A549 (cell line): ENCODE measurements around the gene LLGL2. TPM values are rescaled to one million over a fixed set of nuclear protein-coding genes. Genes with fewer than 3 reads are reported as not detected.

Experiments used
- ATAC-seq, 2 experiments: fragments of 200-7000 bp in 1 of 2; fragments of >200 bp in 1 of 2; cut with Nextera tagmentation in 1 of 2; cut with Tn5 transposase in 1 of 2; 3 replicates each; pipeline versions ENCODE4 v1.8.0 to v1.9.1; 2018 to 2020; ENCODE audit warnings: mild to moderate bottlenecking in 1 of 2, moderate library complexity in 1 of 2
- CTCF ChIA-PET: fragments of 300-600 bp; sonication (Branson Sonifier 250); formaldehyde crosslinking; extraction: SDS; loops from one replicate; lab custom pipeline; 2021; ENCODE audit warnings: antibody characterized with exemption, inconsistent platforms; lab: Yijun Ruan, JAX
- POLR2A ChIA-PET: fragments of 350-600 bp; formaldehyde crosslinking; extraction: SDS; loops from one replicate; lab custom pipeline; 2021; ENCODE audit warnings: antibody characterized with exemption, inconsistent platforms; lab: Yijun Ruan, JAX
- DNase-seq, 2 experiments: peaks; one replicate each; pipeline versions ENCODE4 v3.0.0 to v3.0.0-alpha.2; 2011 to 2016; ENCODE audit warnings: low read depth in 1 of 2, low spot score in 1 of 2
- FAIRE-seq: peaks from 2 replicates; lab custom pipeline; 2011; peaks lifted over from hg19 to GRCh38; lab: Jason Lieb, UNC
- H3K27ac ChIP-seq, 2 experiments: fragments of >200 bp; sonication (Bioruptor Twin); formaldehyde crosslinking; 3 replicates each; pipeline ENCODE4 v1.5.1; 2016 to 2017
- H3K4me1 ChIP-seq: fragments of >200 bp; sonication (Bioruptor Twin); formaldehyde crosslinking; 3 replicates; pipeline ENCODE4 v1.6.1; 2016
- H3K4me2 ChIP-seq: fragments of >200 bp; sonication (Bioruptor Twin); formaldehyde crosslinking; 3 replicates; pipeline ENCODE4 v1.6.1; 2016
- H3K4me3 ChIP-seq: fragments of >200 bp; sonication (Bioruptor Twin); formaldehyde crosslinking; 3 replicates; pipeline ENCODE4 v1.5.1; 2016
- H3K9me3 ChIP-seq: fragments of >200 bp; sonication (Bioruptor Twin); formaldehyde crosslinking; 3 replicates; pipeline ENCODE4 v1.6.1; 2016
- CBX8 ChIP-seq: fragments of 200-600 bp; sonication (generic); IDR thresholded peaks from 2 replicates; pipeline ENCODE4 v1.6.1; 2016
- CEBPB ChIP-seq, 2 experiments: fragments of >200 bp in 1 of 2; sonication (Bioruptor Twin) in 1 of 2; formaldehyde crosslinking in 1 of 2; IDR thresholded peaks; 2 replicates each; pipeline ENCODE4 v1.6.1; 2012 to 2016
- E2F6 ChIP-seq: IDR thresholded peaks from 2 replicates; pipeline ENCODE4 v1.6.1; 2012; ENCODE audit warnings: low read depth, borderline replicate concordance
- ELK1 ChIP-seq: fragments of 150-350 bp; IDR thresholded peaks from 2 replicates; pipeline ENCODE4 v1.6.1; 2014; ENCODE audit warnings: low read depth, mild to moderate bottlenecking, low read length
- EP300 ChIP-seq, 2 experiments: fragments of >200 bp; sonication (Bioruptor Twin); formaldehyde crosslinking; IDR thresholded peaks; 2 replicates in 1 of 2; 3 replicates in 1 of 2; pipeline ENCODE4 v1.6.1; 2016 to 2017
- ESRRA ChIP-seq: fragments of 150-350 bp; IDR thresholded peaks from 2 replicates; pipeline ENCODE4 v1.6.1; 2014; ENCODE audit warnings: mild to moderate bottlenecking, low read length, borderline replicate concordance
- HMGXB4 ChIP-seq: fragments of 250-450 bp; sonication (Bioruptor Pico); IDR thresholded peaks from 2 replicates; pipeline ENCODE4 v1.5.0; 2021; ENCODE audit warnings: mild to moderate bottlenecking, moderate library complexity, borderline replicate concordance
- HOXB13 ChIP-seq: fragments of 250-450 bp; sonication (Bioruptor Pico); IDR thresholded peaks from 2 replicates; pipeline ENCODE4 v1.5.0; 2020; ENCODE audit warnings: low read depth, mild to moderate bottlenecking, moderate library complexity
- KDM5A ChIP-seq: fragments of 200-600 bp; sonication (generic); IDR thresholded peaks from 2 replicates; pipeline ENCODE4 v1.6.1; 2016; ENCODE audit warnings: antibody characterized with exemption, mild to moderate bottlenecking
- MAFK ChIP-seq: fragments of 450-650 bp; IDR thresholded peaks from 2 replicates; pipeline ENCODE4 v1.6.1; 2014; ENCODE audit not compliant: partially characterized antibody
- MAZ ChIP-seq: fragments of 150-350 bp; IDR thresholded peaks from 2 replicates; pipeline ENCODE4 v1.6.1; 2014; ENCODE audit warnings: antibody characterized with exemption, low read depth, low read length, borderline replicate concordance
- MYC ChIP-seq: IDR thresholded peaks from 2 replicates; pipeline ENCODE4 v1.6.1; 2012; ENCODE audit warnings: mild to moderate bottlenecking, inconsistent platforms, low read length, improper control_type of control experiment, borderline replicate concordance
- POLR2AphosphoS2 ChIP-seq: conservative IDR thresholded peaks from 2 replicates; pipeline ENCODE4 v1.6.1; 2012; ENCODE audit warnings: low read length, improper control_type of control experiment, inconsistent platforms
- RCOR1 ChIP-seq: fragments of 150-350 bp; IDR thresholded peaks from 2 replicates; pipeline ENCODE4 v1.6.1; 2014; ENCODE audit warnings: antibody characterized with exemption, low read length, low read depth
- REST ChIP-seq: fragments of 200-600 bp; sonication (generic); IDR thresholded peaks from 2 replicates; pipeline ENCODE4 v1.6.1; 2016; ENCODE audit warnings: antibody characterized with exemption, mild to moderate bottlenecking, moderate library complexity
- RNF2 ChIP-seq: fragments of 200-600 bp; sonication (generic); IDR thresholded peaks from 2 replicates; pipeline ENCODE4 v1.6.1; 2016; ENCODE audit warnings: low read depth, mild to moderate bottlenecking, antibody characterized with exemption, moderate library complexity, borderline replicate concordance
- SMC3 ChIP-seq: fragments of >200 bp; sonication (Bioruptor Twin); formaldehyde crosslinking; IDR thresholded peaks from 3 replicates; pipeline ENCODE4 v1.6.1; 2018; ENCODE audit warnings: inconsistent platforms
- SREBF2 ChIP-seq: fragments of 450-650 bp; IDR thresholded peaks from 2 replicates; pipeline ENCODE4 v1.6.1; 2014; ENCODE audit warnings: mild to moderate bottlenecking, moderate library complexity
- TFCP2L1 ChIP-seq: fragments of 250-450 bp; sonication (Bioruptor Pico); IDR thresholded peaks from 2 replicates; pipeline ENCODE4 v1.5.0; 2021; ENCODE audit warnings: mild to moderate bottlenecking
- TP53 ChIP-seq: fragments of 250-450 bp; sonication (Bioruptor Pico); IDR thresholded peaks from 2 replicates; pipeline ENCODE4 v1.5.0; 2021; ENCODE audit warnings: mild to moderate bottlenecking, moderate library complexity
- ZFP36 ChIP-seq: fragments of 450-650 bp; IDR thresholded peaks from 2 replicates; pipeline ENCODE4 v1.6.1; 2014; ENCODE audit warnings: borderline replicate concordance; ENCODE audit not compliant: partially characterized antibody
- WGBS: methylation state at CpG from one replicate; pipeline ENCODE4 v1.1.6; 2017; ENCODE audit errors: missing lambda C conversion rate; 5-methylcytosine and 5-hydroxymethylcytosine counted together
- polyA plus RNA-seq, 4 experiments: library from polyadenylated mRNA; depleted of rRNA in 3 of 4; stranded (reverse); fragments of >200 nt; fragmentation: RNase III in 1 of 4; extraction: RNeasy Plus Mini Kit Qiagen cat#74134 plus additional on column Dnase treatment in 1 of 4; gene quantifications; 2 replicates in 3 of 4; 3 replicates in 1 of 4; pipeline ENCODE4 v1.2.3, GENCODE V29; 2011 to 2017

Gene LLGL2
- polyA plus RNA-seq, 2 of the 4 experiments (the other 2 are of a cell fraction), result 18.9 to 35.0 TPM

GRCh38 chr17:75603123-75603522, 77.6 kb downstream of the LLGL2 start (continued):
- TF ChIP-seq KDM5A, result no peak

GRCh38 chr17:75604034-75604695, 78.7 kb downstream of the LLGL2 start:
- DNase-seq (peak in 1 of 2 experiments; percentile 55), ATAC-seq (peak; percentile 45 to 53), FAIRE-seq (no peak)
- Histone ChIP-seq H3K4me3 (no peak overlapping the region), H3K4me2 (peak overlapping the region; percentile 55), H3K9me3 (no peaks in the 10 kb centered on the region), H3K4me1 (peaks cover 45% of the 10 kb centered on the region), H3K27ac (peak overlapping the region; percentile 61 to 64)
- WGBS, result 73% methylated on average over 6 of the region's 12 CpGs
- CTCF ChIA-PET, result interaction anchor here (1.1 to 29.9 kb wide), 5 partner anchors 12 to 146 kb away, joined by 3 to 926 read pairs (median 45); partner anchors contain the start of gene SMIM5
- TF ChIP-seq TP53, result 0 out of 2 replicates have a peak, but pooled peaks have one; percentile 23
- TF ChIP-seq EP300 (IDR thresholded peaks at IDR 0.05), result no peak
- POLR2A ChIA-PET, result interaction anchor here (1.4 kb wide), 1 partner anchor 63 kb away, joined by 5 read pairs; the partner anchor contains the start of genes RECQL5 and SAP30BP

GRCh38 chr17:75605790-75606189, 80.3 kb downstream of the LLGL2 start:
- ATAC-seq (no peak), DNase-seq (no peak), FAIRE-seq (no peak)
- CTCF ChIA-PET, result interaction anchor here (1.8 to 29.9 kb wide), 5 partner anchors 13 to 144 kb away, joined by 5 to 926 read pairs (median 45); partner anchors contain the start of gene SMIM5
- WGBS, result 88% methylated on average over 14 of the region's 16 CpGs
- no peak overlapping the region for H3K4me2 ChIP-seq
- H3K9me3 ChIP-seq, result no peaks in the 10 kb centered on the region
- peaks cover 55% of the 10 kb centered on the region for H3K4me1 ChIP-seq
- POLR2A ChIA-PET, result no interaction called here
- peak overlapping the region in 1 of 2 experiments; percentile 44; a peak in 2 of 6 replicates for H3K27ac ChIP-seq
- H3K4me3 ChIP-seq, result no peak overlapping the region
- no peak for TF ChIP-seq RCOR1
- no peak for TF ChIP-seq MYC
- TF ChIP-seq TP53, result no peak
- TF ChIP-seq ELK1, result no peak
- no peak for TF ChIP-seq MAFK
- TF ChIP-seq MAZ, result no peak
- TF ChIP-seq CEBPB (IDR thresholded peaks at IDR 0.05), result no peak
- no peak for TF ChIP-seq TFCP2L1
- no peak for TF ChIP-seq ESRRA
- TF ChIP-seq HOXB13, result no peak
- no peak for TF ChIP-seq EP300 (IDR thresholded peaks at IDR 0.05)
- no peak for TF ChIP-seq SMC3
- TF ChIP-seq SREBF2, result no peak
- TF ChIP-seq CBX8, result no peak
- no peak for TF ChIP-seq ZFP36

GRCh38 chr17:75607086-75607485, 81.6 kb downstream of the LLGL2 start:
- no peaks in the 10 kb centered on the region for H3K9me3 ChIP-seq
- H3K4me3 ChIP-seq, result no peak overlapping the region
- peaks cover 58% of the 10 kb centered on the region for H3K4me1 ChIP-seq
- no peak overlapping the region for H3K4me2 ChIP-seq
- peak overlapping the region in 1 of 2 experiments; percentile 35; a peak in 3 of 6 replicates for H3K27ac ChIP-seq
- ChIA-PET POLR2A (no interaction called here), CTCF (interaction anchor here (1.8 to 33.2 kb wide), 3 partner anchors 15 to 141 kb away, joined by 5 to 926 read pairs (median 926); partner anchors contain the start of genes MYO15B and SMIM5)
- no peak for ATAC-seq
- DNase-seq, result no peak
- FAIRE-seq, result no peak
- 89% methylated on average over 5 of the region's 5 CpGs for WGBS
- TF ChIP-seq REST, result no peak
- TF ChIP-seq ELK1, result no peak
- TF ChIP-seq MYC, result no peak
- no peak for TF ChIP-seq MAZ
- no peak for TF ChIP-seq E2F6
- no peak for TF ChIP-seq RNF2
- no peak for TF ChIP-seq HMGXB4 (CRISPR knock-in tag)
- no peak for TF ChIP-seq POLR2AphosphoS2
